Activated naive CD4-positive, alpha-beta T cell treated with anti-CD3 and anti-CD28 coated beads, Interleukin-2, amount 10 ng/mL, durations not matched to agents 7 days and 5 days (primary cell): Measurements from ENCODE around the gene CELF4.

Source experiments
- CTCF ChIA-PET: fragments of 350-600 bp; sonication (Branson Sonifier 250); formaldehyde crosslinking; loops from one replicate; lab custom pipeline; 2021; ENCODE audit warnings: antibody characterized with exemption; lab: Charles Lee
- DNase-seq: peaks from one replicate; pipeline ENCODE4 v3.0.0-alpha.2; 2020
- H3K27ac Mint-ChIP-seq: one replicate; pipeline ENCODE4 v1.8.0; 2021; ENCODE audit warnings: mild to moderate bottlenecking, moderate library complexity, mixed read lengths
- H3K27me3 Mint-ChIP-seq: one replicate; pipeline ENCODE4 v1.8.0; 2021; ENCODE audit warnings: mild to moderate bottlenecking, mixed read lengths
- H3K36me3 Mint-ChIP-seq: one replicate; pipeline ENCODE4 v1.8.0; 2021; ENCODE audit warnings: mixed read lengths
- H3K4me1 Mint-ChIP-seq: one replicate; pipeline ENCODE4 v1.8.0; 2021; ENCODE audit warnings: mixed read lengths
- H3K4me3 Mint-ChIP-seq: one replicate; pipeline ENCODE4 v1.8.0; 2021; ENCODE audit warnings: mild to moderate bottlenecking, moderate library complexity, mixed read lengths
- H3K9me3 Mint-ChIP-seq: one replicate; pipeline ENCODE4 v1.8.0; 2021; ENCODE audit warnings: mixed read lengths

The CELF4 gene

DNA sequence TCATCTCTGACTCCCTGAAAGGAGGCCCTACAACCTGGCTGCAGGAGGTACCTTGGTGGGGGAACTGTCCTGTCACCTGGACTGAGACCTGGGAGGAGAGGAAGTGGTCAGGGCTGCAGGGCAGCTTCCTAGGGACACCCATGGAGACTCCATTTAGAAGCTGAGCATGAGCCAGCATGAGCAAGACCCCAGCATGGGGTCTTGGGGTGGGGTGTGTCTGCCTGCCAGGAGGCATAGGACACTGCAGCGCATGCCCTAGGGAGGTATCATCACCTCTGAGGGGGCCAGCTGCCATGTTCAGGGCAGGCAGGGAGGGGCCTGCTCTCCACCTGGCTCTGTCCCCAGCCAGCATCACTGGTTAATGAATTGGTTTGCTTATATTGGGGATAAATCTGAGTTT lies 249.7 kb downstream of the CELF4 start:
- no peaks in the 10 kb centered on the region for H3K27me3 Mint-ChIP-seq
- DNase-seq: no peak
- H3K27ac Mint-ChIP-seq: no peak overlapping the region
- no peak overlapping the region for H3K4me3 Mint-ChIP-seq
- CTCF ChIA-PET: no interaction called here
- H3K4me1 Mint-ChIP-seq: no peaks in the 10 kb centered on the region
- no peaks in the 10 kb centered on the region for H3K9me3 Mint-ChIP-seq
- H3K36me3 Mint-ChIP-seq: no peaks in the 10 kb centered on the region

- CTCF ChIA-PET: no interaction called here
- Mint-ChIP-seq H3K36me3 (no peaks in the 10 kb centered on the region), H3K4me3 (no peak overlapping the region)
These were observed 251.1 kb downstream of the CELF4 start for GRCh38 chr18:37314534-37314933.

GRCh38 chr18:37313624-37314023 lies 252.0 kb downstream of the CELF4 start:
- Mint-ChIP-seq H3K36me3 (no peaks in the 10 kb centered on the region), H3K27ac (no peak overlapping the region), H3K4me1 (no peaks in the 10 kb centered on the region), H3K27me3 (no peaks in the 10 kb centered on the region), H3K9me3 (no peaks in the 10 kb centered on the region), H3K4me3 (no peak overlapping the region)
- CTCF ChIA-PET: no interaction called here
- no peak for DNase-seq

More at GRCh38 chr18:37314534-37314933, 251.1 kb downstream of the CELF4 start:
- DNase-seq: no peak
- no peaks in the 10 kb centered on the region for H3K4me1 Mint-ChIP-seq
- no peaks in the 10 kb centered on the region for H3K27me3 Mint-ChIP-seq
- H3K9me3 Mint-ChIP-seq: no peaks in the 10 kb centered on the region
- H3K27ac Mint-ChIP-seq: no peak overlapping the region

DNA sequence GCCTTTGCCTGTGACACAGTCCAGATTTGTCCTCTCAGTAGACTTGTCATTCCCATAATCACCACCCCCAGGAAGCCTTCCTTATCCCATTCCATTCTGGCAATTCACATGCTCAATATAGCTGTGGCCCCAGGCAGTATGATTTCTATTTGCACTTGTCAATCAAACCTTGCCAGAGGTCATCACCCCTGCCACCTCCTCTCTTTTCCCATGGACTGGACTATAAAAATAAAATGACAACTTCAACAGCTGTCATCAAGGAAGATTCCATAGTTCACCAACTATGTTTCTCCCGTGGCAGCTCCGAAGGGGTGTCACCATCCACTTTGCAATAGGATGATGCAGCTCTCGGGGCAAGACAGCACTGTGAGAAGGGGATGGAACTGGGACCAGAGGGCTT lies 255.7 kb downstream of the CELF4 start:
- CTCF ChIA-PET: interaction anchor here (1.6 kb wide), 1 partner anchor 12 kb away, joined by 3 read pairs; no protein-coding TSS in a partner anchor
- no peak overlapping the region for H3K27ac Mint-ChIP-seq
- no peak for DNase-seq
- no peak overlapping the region for H3K4me3 Mint-ChIP-seq
- no peaks in the 10 kb centered on the region for H3K27me3 Mint-ChIP-seq
- H3K36me3 Mint-ChIP-seq: no peaks in the 10 kb centered on the region
- no peaks in the 10 kb centered on the region for H3K9me3 Mint-ChIP-seq
- H3K4me1 Mint-ChIP-seq: no peaks in the 10 kb centered on the region

GRCh38 chr18:37309059-37309458 lies 256.5 kb downstream of the CELF4 start:
- Mint-ChIP-seq H3K36me3 (no peaks in the 10 kb centered on the region), H3K4me3 (no peak overlapping the region), H3K27ac (no peak overlapping the region), H3K9me3 (no peaks in the 10 kb centered on the region), H3K4me1 (no peaks in the 10 kb centered on the region), H3K27me3 (no peaks in the 10 kb centered on the region)
- CTCF ChIA-PET: no interaction called here
- no peak for DNase-seq

DNA sequence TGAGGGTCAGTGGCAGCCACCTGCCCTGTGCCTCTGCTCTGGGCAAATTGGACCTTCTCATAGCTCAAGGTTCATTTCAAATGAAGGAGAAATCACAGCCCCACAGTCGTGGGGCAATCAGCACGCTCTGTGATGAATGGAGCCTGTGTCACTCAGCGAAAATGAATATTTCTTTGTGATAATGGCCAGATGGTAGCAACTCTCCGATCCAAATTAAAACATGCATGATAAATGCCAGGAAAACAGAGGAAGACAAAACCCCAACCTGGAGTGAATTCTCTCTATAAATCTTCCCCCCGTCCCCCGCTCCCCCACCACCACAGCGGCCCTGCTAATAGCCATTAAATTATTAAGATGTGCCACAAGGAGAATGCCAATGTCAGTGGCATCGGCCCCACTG lies 258.4 kb downstream of the CELF4 start:
- H3K27me3 Mint-ChIP-seq: no peaks in the 10 kb centered on the region
- no peak overlapping the region for H3K27ac Mint-ChIP-seq
- H3K4me1 Mint-ChIP-seq: no peaks in the 10 kb centered on the region
- no peaks in the 10 kb centered on the region for H3K9me3 Mint-ChIP-seq
- CTCF ChIA-PET: no interaction called here
- no peaks in the 10 kb centered on the region for H3K36me3 Mint-ChIP-seq
- DNase-seq: no peak
- H3K4me3 Mint-ChIP-seq: no peak overlapping the region

DNA sequence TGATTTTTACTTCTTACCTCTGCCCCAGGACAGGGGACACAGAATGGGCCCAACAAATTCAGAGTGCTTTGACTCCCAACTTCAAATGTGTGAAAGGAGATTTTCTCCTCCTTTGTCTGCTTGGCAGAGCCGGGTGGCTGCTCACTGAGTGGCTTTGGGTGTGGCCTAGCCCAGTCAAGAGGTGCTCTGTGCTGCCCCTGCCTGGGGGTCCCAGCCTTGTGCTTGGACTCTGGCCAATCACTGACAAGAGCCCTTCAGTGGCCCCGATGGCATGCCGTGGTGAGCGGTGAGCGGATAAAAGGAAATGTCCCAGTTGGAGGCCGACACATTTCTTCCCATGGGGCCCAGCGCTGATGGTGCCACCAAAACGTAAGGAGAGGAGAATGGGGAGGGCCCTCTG lies 259.2 kb downstream of the CELF4 start:
- H3K9me3 Mint-ChIP-seq: no peaks in the 10 kb centered on the region
- H3K36me3 Mint-ChIP-seq: no peaks in the 10 kb centered on the region
- H3K4me3 Mint-ChIP-seq: no peak overlapping the region
- no peaks in the 10 kb centered on the region for H3K27me3 Mint-ChIP-seq
- H3K27ac Mint-ChIP-seq: no peak overlapping the region
- DNase-seq: no peak
- H3K4me1 Mint-ChIP-seq: no peaks in the 10 kb centered on the region
- CTCF ChIA-PET: no interaction called here

DNA sequence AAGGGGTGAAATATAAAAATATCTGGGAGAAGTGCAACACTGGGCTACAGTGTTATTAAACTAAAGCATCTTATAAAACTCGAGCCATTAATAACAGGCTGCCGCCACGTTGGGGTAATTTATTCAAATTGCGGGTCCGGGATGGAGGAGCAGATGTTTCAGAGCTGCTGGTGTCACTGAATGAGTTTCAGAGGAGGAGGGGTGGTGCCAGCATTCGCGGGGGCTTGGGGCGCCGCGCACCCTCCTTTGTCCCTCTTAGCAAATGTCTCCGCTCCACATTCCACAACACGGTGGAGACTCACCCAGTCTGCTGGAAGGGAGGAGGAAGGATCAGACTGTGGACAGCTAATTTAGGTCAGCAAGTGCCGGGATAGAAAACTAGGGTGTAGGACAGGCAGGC lies 260.5 kb downstream of the CELF4 start:
- no peak for DNase-seq
- no peak overlapping the region for H3K27ac Mint-ChIP-seq
- H3K4me3 Mint-ChIP-seq: no peak overlapping the region
- H3K27me3 Mint-ChIP-seq: no peaks in the 10 kb centered on the region
- H3K4me1 Mint-ChIP-seq: no peaks in the 10 kb centered on the region
- H3K9me3 Mint-ChIP-seq: no peaks in the 10 kb centered on the region
- CTCF ChIA-PET: no interaction called here
- H3K36me3 Mint-ChIP-seq: no peaks in the 10 kb centered on the region

DNA sequence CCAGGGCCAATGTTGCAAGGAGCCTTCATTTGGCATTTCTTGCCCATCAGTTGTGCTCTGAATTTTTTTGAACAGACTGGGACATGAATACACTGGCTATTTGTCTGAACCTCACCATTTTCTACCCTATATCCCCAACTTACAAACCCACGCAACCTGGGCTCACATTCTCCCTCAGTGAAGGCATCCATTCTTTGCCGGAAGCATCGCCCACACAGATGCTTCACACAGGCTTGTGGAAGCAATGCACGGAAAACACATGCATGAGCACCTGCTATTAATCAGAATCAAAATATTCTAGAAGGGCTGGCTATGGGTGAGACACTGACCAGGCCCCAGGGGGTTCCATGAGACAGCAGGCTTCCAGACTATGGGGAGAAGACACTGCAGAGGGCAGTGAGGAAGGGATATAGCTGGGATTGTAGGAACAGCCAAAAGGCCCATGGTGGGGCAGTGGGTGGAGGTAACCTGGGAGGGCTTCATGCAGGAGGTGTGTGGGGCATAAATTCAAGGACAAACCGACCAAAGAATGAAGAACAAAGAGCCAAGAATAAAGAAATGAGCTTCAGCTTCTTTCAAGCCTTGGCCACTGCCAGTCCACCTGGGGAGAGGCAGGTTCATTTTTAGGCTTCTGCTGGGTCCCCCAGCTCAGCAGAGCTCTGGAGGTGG lies 261.5 kb downstream of the CELF4 start:
- Mint-ChIP-seq H3K4me1 (no peaks in the 10 kb centered on the region), H3K4me3 (no peak overlapping the region), H3K27me3 (no peaks in the 10 kb centered on the region), H3K36me3 (no peaks in the 10 kb centered on the region), H3K9me3 (no peaks in the 10 kb centered on the region), H3K27ac (no peak overlapping the region)
- DNase-seq: no peak
- CTCF ChIA-PET: no interaction called here

- Mint-ChIP-seq H3K4me3 (no peak overlapping the region), H3K36me3 (no peaks in the 10 kb centered on the region), H3K4me1 (no peaks in the 10 kb centered on the region), H3K27me3 (no peaks in the 10 kb centered on the region), H3K9me3 (no peaks in the 10 kb centered on the region), H3K27ac (no peak overlapping the region)
- no peak for DNase-seq
- CTCF ChIA-PET: no interaction called here
These were observed 262.6 kb downstream of the CELF4 start for GRCh38 chr18:37303009-37303408.

- no peak for DNase-seq
- Mint-ChIP-seq H3K36me3 (no peaks in the 10 kb centered on the region), H3K4me1 (no peaks in the 10 kb centered on the region), H3K4me3 (no peak overlapping the region), H3K27me3 (no peaks in the 10 kb centered on the region), H3K9me3 (no peaks in the 10 kb centered on the region), H3K27ac (no peak overlapping the region)
- CTCF ChIA-PET: no interaction called here
These were observed 263.1 kb downstream of the CELF4 start for GRCh38 chr18:37302519-37302918.

GRCh38 chr18:37299471-37300304 lies 265.9 kb downstream of the CELF4 start:
- Mint-ChIP-seq H3K9me3 (no peaks in the 10 kb centered on the region), H3K4me3 (no peak overlapping the region), H3K27me3 (no peaks in the 10 kb centered on the region), H3K4me1 (no peaks in the 10 kb centered on the region), H3K36me3 (no peaks in the 10 kb centered on the region), H3K27ac (no peak overlapping the region)
- CTCF ChIA-PET: no interaction called here
- DNase-seq: no peak

DNA sequence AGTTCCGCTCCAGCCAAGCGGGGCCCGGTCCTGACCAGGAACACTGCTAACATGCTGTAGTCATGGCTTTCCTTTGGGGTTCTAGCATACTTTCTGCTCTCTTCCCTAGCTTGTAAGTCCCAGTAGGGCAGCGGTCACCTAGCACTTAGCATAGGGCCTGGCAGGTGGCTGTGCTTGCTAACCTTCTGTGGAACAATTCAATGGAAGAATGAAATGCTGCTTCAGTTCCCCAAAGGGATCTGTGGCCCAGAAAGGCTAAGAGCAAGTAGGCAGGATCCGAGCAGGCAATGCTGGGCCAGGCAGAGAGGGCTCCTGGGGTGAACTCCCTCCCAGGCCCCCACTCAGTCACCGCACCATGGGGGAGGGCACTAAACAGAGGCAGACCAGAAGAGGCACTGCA lies 266.8 kb downstream of the CELF4 start:
- Mint-ChIP-seq H3K36me3 (no peaks in the 10 kb centered on the region), H3K4me3 (no peak overlapping the region), H3K27me3 (no peaks in the 10 kb centered on the region), H3K4me1 (no peaks in the 10 kb centered on the region), H3K9me3 (no peaks in the 10 kb centered on the region), H3K27ac (no peak overlapping the region)
- DNase-seq: no peak
- CTCF ChIA-PET: no interaction called here

DNA sequence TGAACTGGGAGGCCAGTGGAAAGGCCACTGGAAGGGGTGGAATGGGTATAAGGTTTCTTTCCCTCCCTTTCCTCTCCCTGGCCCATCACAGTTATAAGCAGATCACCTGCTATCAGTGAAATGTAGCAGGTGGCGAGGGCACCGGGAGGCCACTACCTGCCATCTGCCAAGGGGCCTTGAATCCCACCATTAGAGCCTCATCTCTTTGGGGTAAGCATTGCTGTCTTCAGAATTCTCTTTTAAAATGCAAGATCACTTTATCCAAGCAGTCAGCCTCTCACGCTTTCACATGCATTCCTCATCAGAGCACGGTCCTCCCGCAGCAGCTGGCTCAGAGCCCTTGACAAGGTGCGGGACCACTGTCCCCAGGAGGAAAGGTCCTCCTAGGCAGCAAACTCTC lies 268.5 kb downstream of the CELF4 start:
- Mint-ChIP-seq H3K27me3 (no peaks in the 10 kb centered on the region), H3K9me3 (no peaks in the 10 kb centered on the region), H3K4me1 (no peaks in the 10 kb centered on the region), H3K4me3 (no peak overlapping the region), H3K36me3 (no peaks in the 10 kb centered on the region), H3K27ac (no peak overlapping the region)
- DNase-seq: no peak
- CTCF ChIA-PET: no interaction called here

GRCh38 chr18:37294951-37295350 lies 270.6 kb downstream of the CELF4 start:
- H3K9me3 Mint-ChIP-seq: no peaks in the 10 kb centered on the region
- DNase-seq: no peak
- H3K4me3 Mint-ChIP-seq: no peak overlapping the region
- no peaks in the 10 kb centered on the region for H3K4me1 Mint-ChIP-seq
- H3K36me3 Mint-ChIP-seq: no peaks in the 10 kb centered on the region
- H3K27me3 Mint-ChIP-seq: no peaks in the 10 kb centered on the region
- H3K27ac Mint-ChIP-seq: no peak overlapping the region
- CTCF ChIA-PET: interaction anchor here (1.0 kb wide), 1 partner anchor 9 kb away, joined by 3 read pairs; no protein-coding TSS in a partner anchor
